Progenitor cell of endocrine pancreas (in vitro differentiated cells): Measurements from ENCODE around the gene THSD4. TPM values are rescaled to one million over a fixed set of nuclear protein-coding genes. Genes with fewer than 3 reads are reported as not detected.
A peak's percentile ranks its signal among the peaks of the same experiment; 100 is the strongest.

Experiments
- DNase-seq: peaks from one replicate; pipeline ENCODE4 v3.0.0; 2021; ENCODE audit warnings: low spot score; ENCODE audit not compliant: unreplicated experiment
- H3K27ac Mint-ChIP-seq: 2 replicates; pipeline ENCODE4 v1.8.0; 2021; ENCODE audit warnings: mild to moderate bottlenecking, moderate library complexity, mixed read lengths
- H3K27me3 Mint-ChIP-seq: 2 replicates; pipeline ENCODE4 v1.8.0; 2021; ENCODE audit warnings: mixed read lengths
- H3K36me3 Mint-ChIP-seq: 2 replicates; pipeline ENCODE4 v1.8.0; 2022; ENCODE audit warnings: mixed read lengths; ENCODE audit not compliant: insufficient read depth
- H3K4me1 Mint-ChIP-seq: 2 replicates; pipeline ENCODE4 v1.8.0; 2021; ENCODE audit warnings: low read depth, mixed read lengths
- H3K4me3 Mint-ChIP-seq: 2 replicates; pipeline ENCODE4 v1.8.0; 2021; ENCODE audit warnings: low read depth, mild to moderate bottlenecking, moderate library complexity, mixed read lengths
- H3K9me3 Mint-ChIP-seq: 2 replicates; pipeline ENCODE4 v1.8.0; 2021; ENCODE audit warnings: low read depth, mixed read lengths
- total RNA-seq: library from RNA; stranded (reverse); gene quantifications from 2 replicates; pipeline ENCODE4 v1.2.1, GENCODE V29; 2021
- TF ChIP-seq, protein P1 (sequence below): fragments of 200-600 bp; sonication (generic); IDR thresholded peaks from one replicate; pipeline ENCODE4 v1.5.0; 2021; ENCODE audit warnings: antibody characterized with exemption, mild to moderate bottlenecking; ENCODE audit not compliant: unreplicated experiment

The THSD4 gene
- total RNA-seq, 1 donor from 2014 or later: 6.8 TPM

DNA sequence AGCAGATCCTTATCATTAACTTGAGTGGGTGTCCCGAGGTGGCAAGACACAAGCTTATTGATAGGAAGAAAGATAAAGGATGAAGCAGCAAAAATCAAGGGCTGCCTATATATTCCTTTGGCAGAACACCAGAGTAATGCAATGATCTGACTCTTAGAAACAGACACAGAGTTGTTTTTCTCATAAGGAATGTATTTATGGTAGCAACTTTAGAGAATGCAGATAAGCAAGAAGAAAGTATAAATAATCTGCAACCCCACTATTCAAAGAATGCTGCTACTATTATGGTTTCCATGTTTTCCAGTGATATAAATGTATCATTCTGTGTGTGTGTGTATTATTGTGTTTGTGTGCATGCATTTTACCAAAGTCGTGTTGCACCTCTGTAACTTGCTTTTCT is 208.3 kb downstream of the THSD4 start:
- Mint-ChIP-seq H3K36me3 (no peaks in the 10 kb centered on the region), H3K4me3 (no peak overlapping the region), H3K27ac (peak overlapping the region; percentile 6), H3K9me3 (no peaks in the 10 kb centered on the region), H3K27me3 (no peaks in the 10 kb centered on the region), H3K4me1 (no peaks in the 10 kb centered on the region)
- TF ChIP-seq, protein P1, sequence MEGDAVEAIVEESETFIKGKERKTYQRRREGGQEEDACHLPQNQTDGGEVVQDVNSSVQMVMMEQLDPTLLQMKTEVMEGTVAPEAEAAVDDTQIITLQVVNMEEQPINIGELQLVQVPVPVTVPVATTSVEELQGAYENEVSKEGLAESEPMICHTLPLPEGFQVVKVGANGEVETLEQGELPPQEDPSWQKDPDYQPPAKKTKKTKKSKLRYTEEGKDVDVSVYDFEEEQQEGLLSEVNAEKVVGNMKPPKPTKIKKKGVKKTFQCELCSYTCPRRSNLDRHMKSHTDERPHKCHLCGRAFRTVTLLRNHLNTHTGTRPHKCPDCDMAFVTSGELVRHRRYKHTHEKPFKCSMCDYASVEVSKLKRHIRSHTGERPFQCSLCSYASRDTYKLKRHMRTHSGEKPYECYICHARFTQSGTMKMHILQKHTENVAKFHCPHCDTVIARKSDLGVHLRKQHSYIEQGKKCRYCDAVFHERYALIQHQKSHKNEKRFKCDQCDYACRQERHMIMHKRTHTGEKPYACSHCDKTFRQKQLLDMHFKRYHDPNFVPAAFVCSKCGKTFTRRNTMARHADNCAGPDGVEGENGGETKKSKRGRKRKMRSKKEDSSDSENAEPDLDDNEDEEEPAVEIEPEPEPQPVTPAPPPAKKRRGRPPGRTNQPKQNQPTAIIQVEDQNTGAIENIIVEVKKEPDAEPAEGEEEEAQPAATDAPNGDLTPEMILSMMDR: no peak
- DNase-seq: no peak

DNA sequence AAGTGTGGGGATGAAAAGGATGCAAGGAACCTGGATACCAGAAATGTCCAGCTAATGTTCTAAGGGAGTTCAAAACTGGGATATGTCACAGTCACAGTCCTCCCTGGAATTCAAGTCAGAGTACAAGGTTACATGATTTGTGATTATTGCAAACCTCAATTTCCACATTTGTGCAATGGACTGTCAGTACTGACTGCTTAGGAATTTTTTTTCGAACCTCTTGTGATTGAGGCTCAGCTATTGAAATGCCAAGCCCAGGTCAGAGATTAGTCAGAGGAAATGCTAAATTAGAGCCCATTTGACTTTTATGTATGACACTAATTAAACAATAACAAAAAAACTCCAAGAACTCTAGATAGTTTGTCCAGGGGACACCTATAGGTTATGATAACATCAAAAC is 210.2 kb downstream of the THSD4 start:
- Mint-ChIP-seq H3K9me3 (no peaks in the 10 kb centered on the region), H3K4me3 (no peak overlapping the region), H3K27me3 (peaks cover 2% of the 10 kb centered on the region), H3K4me1 (no peaks in the 10 kb centered on the region), H3K27ac (no peak overlapping the region), H3K36me3 (no peaks in the 10 kb centered on the region)
- no peak for DNase-seq
- TF ChIP-seq, protein P1: no peak

DNA sequence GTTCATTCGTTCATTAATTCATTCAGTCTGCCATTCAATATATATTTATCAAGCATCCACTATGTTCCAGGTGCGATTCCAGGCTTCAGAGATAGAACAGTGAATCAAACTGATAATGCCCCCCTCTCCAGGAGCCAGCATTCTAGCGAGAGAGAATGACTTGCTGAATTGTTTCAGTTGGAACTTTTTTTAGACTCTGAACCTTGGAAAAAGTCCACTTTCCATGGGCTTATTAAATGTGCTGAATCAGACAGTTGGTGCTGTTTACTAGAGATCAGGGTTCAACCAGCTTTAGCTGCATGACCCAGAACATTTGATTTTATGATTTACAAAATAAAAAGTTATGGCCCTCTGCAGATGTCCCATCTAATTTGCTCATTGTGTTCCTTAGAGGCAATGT is 213.2 kb downstream of the THSD4 start:
- Mint-ChIP-seq H3K27ac (no peak overlapping the region), H3K36me3 (no peaks in the 10 kb centered on the region), H3K4me3 (no peak overlapping the region), H3K27me3 (peaks cover 9% of the 10 kb centered on the region), H3K4me1 (no peaks in the 10 kb centered on the region), H3K9me3 (no peaks in the 10 kb centered on the region)
- TF ChIP-seq, protein P1: no peak
- DNase-seq: no peak

DNA sequence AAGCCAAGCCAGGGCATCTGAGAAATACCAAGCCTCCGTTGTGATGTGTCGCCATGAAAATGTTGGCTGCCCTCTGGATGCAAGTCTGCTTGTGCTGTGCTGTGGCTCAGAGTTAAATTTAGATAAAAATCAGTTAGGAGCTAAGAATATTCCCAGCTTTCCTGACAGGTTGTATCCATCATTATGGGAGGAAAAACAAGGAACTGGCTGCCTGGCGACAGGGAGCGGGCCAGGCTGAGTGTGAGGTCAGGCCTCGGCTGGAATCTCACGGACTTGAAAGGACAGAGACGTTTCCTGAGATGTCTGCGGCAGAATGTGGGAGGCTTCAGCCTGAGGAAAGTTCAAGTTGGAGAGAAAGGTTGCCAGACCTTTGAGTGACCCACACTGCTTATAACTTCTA is 213.8 kb downstream of the THSD4 start:
- peaks cover 13% of the 10 kb centered on the region for H3K27me3 Mint-ChIP-seq
- H3K4me3 Mint-ChIP-seq: no peak overlapping the region
- H3K27ac Mint-ChIP-seq: no peak overlapping the region
- TF ChIP-seq, protein P1: no peak
- H3K36me3 Mint-ChIP-seq: no peaks in the 10 kb centered on the region
- no peaks in the 10 kb centered on the region for H3K9me3 Mint-ChIP-seq
- DNase-seq: no peak
- no peaks in the 10 kb centered on the region for H3K4me1 Mint-ChIP-seq

DNA sequence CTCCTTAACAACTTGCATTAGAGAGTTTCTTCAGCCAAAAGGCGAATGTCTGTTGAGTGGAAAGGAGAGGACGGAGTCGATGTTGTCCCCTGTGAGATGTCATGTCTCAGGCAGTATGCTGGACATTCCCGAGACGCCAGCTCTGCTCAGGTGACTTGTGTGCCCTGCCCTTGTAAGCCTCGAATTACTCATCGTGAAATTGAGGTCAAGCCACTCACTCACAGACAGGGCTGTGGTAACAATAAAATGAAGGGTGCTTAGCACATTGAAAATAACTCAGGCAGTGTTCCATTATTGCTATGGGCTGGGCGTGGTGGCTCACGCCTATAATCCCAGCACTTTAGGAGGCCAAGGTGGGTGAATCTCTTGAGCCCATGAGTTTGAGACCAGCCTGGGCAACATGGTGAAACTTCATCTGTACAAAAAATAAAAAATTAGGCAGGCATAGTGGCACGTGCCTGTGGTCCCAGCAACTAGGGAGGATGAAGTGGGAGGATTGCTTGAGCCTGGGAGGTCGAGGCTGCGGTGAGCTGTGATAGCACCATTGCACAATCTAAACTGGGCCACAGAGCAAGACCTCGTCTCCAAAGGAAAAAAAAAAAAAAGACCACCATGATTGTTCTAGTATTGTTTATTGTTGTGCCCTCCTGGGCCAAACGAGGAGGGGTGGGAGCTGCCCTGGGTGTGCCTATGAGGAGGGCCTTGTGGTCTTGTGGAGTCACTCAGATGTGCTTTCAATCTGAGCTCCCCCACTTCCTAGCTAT is 214.4 kb downstream of the THSD4 start:
- Mint-ChIP-seq H3K27ac (no peak overlapping the region), H3K36me3 (no peaks in the 10 kb centered on the region), H3K27me3 (peaks cover 13% of the 10 kb centered on the region), H3K4me1 (no peaks in the 10 kb centered on the region), H3K4me3 (no peak overlapping the region), H3K9me3 (no peaks in the 10 kb centered on the region)
- DNase-seq: no peak
- TF ChIP-seq, protein P1: no peak
